A673 (cell line): ENCODE measurements around the gene GSG1L2.

Source experiments
- EZH2 ChIP-seq: fragments of 200-600 bp; sonication (generic); IDR thresholded peaks from 2 replicates; pipeline ENCODE4 v1.6.1; 2017; ENCODE audit warnings: borderline replicate concordance, low read depth, mild to moderate bottlenecking, mixed read lengths, antibody characterized with exemption, low read length; ENCODE audit not compliant: poor library complexity, severe bottlenecking
- TF ChIP-seq, protein P1 (sequence below): fragments of 300-800, 200-600 bp; sonication (generic); conservative IDR thresholded peaks from 2 replicates; pipeline ENCODE4 v1.5.1; 2017; ENCODE audit warnings: low read depth, mild to moderate bottlenecking, antibody characterized with exemption, low read length, moderate library complexity, mixed read lengths

DNA sequence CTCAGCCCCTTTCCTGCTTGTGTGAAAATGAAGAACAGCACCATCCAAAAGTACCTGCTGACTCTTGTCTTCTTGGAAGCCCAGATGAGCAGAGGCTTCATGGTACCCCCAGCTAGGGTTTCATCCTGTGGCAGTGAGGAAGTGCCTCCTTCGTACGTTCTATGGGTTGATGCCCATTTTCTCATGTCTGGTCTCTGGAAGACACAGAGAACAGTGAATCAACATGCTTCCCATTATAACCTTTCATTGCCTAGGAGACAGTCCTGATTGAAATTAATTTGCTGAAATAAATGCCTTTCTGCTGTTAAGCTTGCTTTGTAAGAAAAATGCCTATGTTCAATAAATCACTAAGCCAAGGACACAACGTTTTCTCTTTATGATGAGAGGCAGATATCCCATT, 46.7 kb upstream of the GSG1L2 start:
- TF ChIP-seq, protein P1, sequence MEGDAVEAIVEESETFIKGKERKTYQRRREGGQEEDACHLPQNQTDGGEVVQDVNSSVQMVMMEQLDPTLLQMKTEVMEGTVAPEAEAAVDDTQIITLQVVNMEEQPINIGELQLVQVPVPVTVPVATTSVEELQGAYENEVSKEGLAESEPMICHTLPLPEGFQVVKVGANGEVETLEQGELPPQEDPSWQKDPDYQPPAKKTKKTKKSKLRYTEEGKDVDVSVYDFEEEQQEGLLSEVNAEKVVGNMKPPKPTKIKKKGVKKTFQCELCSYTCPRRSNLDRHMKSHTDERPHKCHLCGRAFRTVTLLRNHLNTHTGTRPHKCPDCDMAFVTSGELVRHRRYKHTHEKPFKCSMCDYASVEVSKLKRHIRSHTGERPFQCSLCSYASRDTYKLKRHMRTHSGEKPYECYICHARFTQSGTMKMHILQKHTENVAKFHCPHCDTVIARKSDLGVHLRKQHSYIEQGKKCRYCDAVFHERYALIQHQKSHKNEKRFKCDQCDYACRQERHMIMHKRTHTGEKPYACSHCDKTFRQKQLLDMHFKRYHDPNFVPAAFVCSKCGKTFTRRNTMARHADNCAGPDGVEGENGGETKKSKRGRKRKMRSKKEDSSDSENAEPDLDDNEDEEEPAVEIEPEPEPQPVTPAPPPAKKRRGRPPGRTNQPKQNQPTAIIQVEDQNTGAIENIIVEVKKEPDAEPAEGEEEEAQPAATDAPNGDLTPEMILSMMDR, result no peak
- no peak for TF ChIP-seq EZH2
